IMR-90 (cell line): Measurements from ENCODE around the gene RGSL1. TPM values are rescaled to one million over a fixed set of nuclear protein-coding genes. Genes with fewer than 3 reads are reported as not detected.

Experiments
- ATAC-seq: fragments of 200-7000 bp; cut with Tn5 transposase; 2 replicates; pipeline ENCODE4 v1.9.1; 2020; ENCODE audit warnings: low read depth, mild to moderate bottlenecking, moderate library complexity
- BruUV-seq: library from RNA; stranded (reverse); fragments of 400-500 nt; replicated peaks from 2 replicates; lab custom pipeline; 2021; lab: Mats Ljungman, UMichigan
- CTCF ChIA-PET: fragments of 300-600 bp; formaldehyde crosslinking; extraction: SDS; loops from one replicate; lab custom pipeline; 2021; ENCODE audit warnings: antibody characterized with exemption; lab: Yijun Ruan, JAX
- POLR2A ChIA-PET: fragments of 300-600 bp; sonication (Branson Sonifier 250); formaldehyde crosslinking; loops from one replicate; lab custom pipeline; 2022; ENCODE audit warnings: antibody characterized with exemption; ENCODE audit not compliant: unreplicated experiment; lab: Charles Lee
- DNase-seq: peaks from one replicate; pipeline ENCODE4 v3.0.0; 2013
- H2AFZ ChIP-seq: replicated peaks from 2 replicates; pipeline ENCODE3; 2013; ENCODE audit warnings: low read length, mild to moderate bottlenecking; ENCODE audit not compliant: poor library complexity
- H2AK5ac ChIP-seq: 2 replicates; pipeline ENCODE4 v1.6.1; 2013; ENCODE audit warnings: low read depth, low read length, inconsistent platforms
- H2AK9ac ChIP-seq: replicated peaks from 2 replicates; pipeline ENCODE3; 2013; ENCODE audit warnings: mild to moderate bottlenecking, low read depth, low read length, moderate library complexity; ENCODE audit not compliant: poor library complexity
- H2BK120ac ChIP-seq: 2 replicates; pipeline ENCODE4 v1.6.1; 2013; ENCODE audit warnings: low read depth, low read length, inconsistent platforms
- H2BK15ac ChIP-seq: 3 replicates; pipeline ENCODE4 v1.6.1; 2013; ENCODE audit warnings: low read depth, low read length, inconsistent platforms
- H2BK20ac ChIP-seq: 2 replicates; pipeline ENCODE4 v1.6.1; 2013; ENCODE audit warnings: low read depth, mild to moderate bottlenecking, inconsistent platforms, low read length, moderate library complexity
- H2BK5ac ChIP-seq: 2 replicates; pipeline ENCODE4 v1.6.1; 2013; ENCODE audit warnings: mild to moderate bottlenecking, low read depth, low read length, inconsistent platforms; ENCODE audit not compliant: poor library complexity, severe bottlenecking
- H3K14ac ChIP-seq: replicated peaks from 2 replicates; pipeline ENCODE4 v1.6.1; 2013; ENCODE audit warnings: low read depth, low read length, inconsistent platforms
- H3K18ac ChIP-seq: 2 replicates; pipeline ENCODE4 v1.6.1; 2013; ENCODE audit warnings: low read depth, low read length, control low read depth
- H3K23ac ChIP-seq: 2 replicates; pipeline ENCODE4 v1.6.1; 2013; ENCODE audit warnings: low read depth, low read length, inconsistent platforms
- H3K27ac ChIP-seq: 2 replicates; pipeline ENCODE4 v1.5.1; 2013; ENCODE audit warnings: mild to moderate bottlenecking, control low read depth, low read length; ENCODE audit not compliant: insufficient read depth
- H3K27me3 ChIP-seq: 2 replicates; pipeline ENCODE4 v1.6.1; 2013; ENCODE audit warnings: low read length; ENCODE audit not compliant: control insufficient read depth, insufficient read depth
- H3K36me3 ChIP-seq: 2 replicates; pipeline ENCODE4 v1.6.1; 2013; ENCODE audit warnings: low read length, mixed read lengths; ENCODE audit not compliant: control insufficient read depth, insufficient read depth
- H3K4ac ChIP-seq: 2 replicates; pipeline ENCODE4 v1.6.1; 2013; ENCODE audit warnings: low read depth, low read length, inconsistent platforms
- H3K4me1 ChIP-seq: 2 replicates; pipeline ENCODE4 v1.6.1; 2013; ENCODE audit warnings: low read length, mixed read lengths; ENCODE audit not compliant: control insufficient read depth, insufficient read depth
- H3K4me2 ChIP-seq: 2 replicates; pipeline ENCODE4 v1.6.1; 2013; ENCODE audit warnings: low read depth, mild to moderate bottlenecking, control low read depth, low read length, moderate library complexity
- H3K4me3 ChIP-seq: 2 replicates; pipeline ENCODE4 v1.5.1; 2013; ENCODE audit warnings: low read depth, mild to moderate bottlenecking, control low read depth, low read length, moderate library complexity; ENCODE audit not compliant: insufficient read depth
- H3K56ac ChIP-seq: 2 replicates; pipeline ENCODE4 v1.6.1; 2013; ENCODE audit warnings: low read length, inconsistent platforms; ENCODE audit not compliant: insufficient read depth; ENCODE audit errors: extremely low read depth
- H3K79me1 ChIP-seq, 2 experiments: 2 replicates each; pipeline ENCODE4 v1.6.1; 2013; ENCODE audit warnings: low read length in 2 of 2, inconsistent platforms in 1 of 2, low read depth in 1 of 2
- H3K9ac ChIP-seq: 2 replicates; pipeline ENCODE4 v1.6.1; 2013; ENCODE audit warnings: low read depth, low read length, control low read depth
- H3K9me1 ChIP-seq: 2 replicates; pipeline ENCODE4 v1.6.1; 2013; ENCODE audit warnings: low read length, inconsistent platforms; ENCODE audit not compliant: insufficient read depth
- H3K9me3 ChIP-seq: 2 replicates; pipeline ENCODE4 v1.6.1; 2013; ENCODE audit warnings: low read length; ENCODE audit not compliant: control insufficient read depth, insufficient read depth
- H4K20me1 ChIP-seq: 2 replicates; pipeline ENCODE4 v1.6.1; 2013; ENCODE audit warnings: low read length, inconsistent platforms; ENCODE audit not compliant: insufficient read depth
- H4K5ac ChIP-seq: 2 replicates; pipeline ENCODE4 v1.6.1; 2013; ENCODE audit warnings: mild to moderate bottlenecking, low read depth, low read length, control low read depth
- H4K8ac ChIP-seq, 2 experiments: 2 replicates each; pipeline ENCODE4 v1.6.1; 2013; ENCODE audit warnings: low read depth in 2 of 2, low read length in 2 of 2, control low read depth in 1 of 2, inconsistent platforms in 1 of 2
- H4K91ac ChIP-seq: 2 replicates; pipeline ENCODE4 v1.6.1; 2013; ENCODE audit warnings: low read depth, low read length, inconsistent platforms; ENCODE audit not compliant: insufficient read depth
- BHLHE40 ChIP-seq: fragments of 150-350 bp; IDR thresholded peaks from 2 replicates; pipeline ENCODE4 v1.6.1; 2016; ENCODE audit warnings: mild to moderate bottlenecking, low read depth, low read length
- CEBPB ChIP-seq: IDR thresholded peaks from 2 replicates; pipeline ENCODE4 v1.6.1; 2012; ENCODE audit warnings: low read depth, low read length, improper control_type of control experiment
- CHD1 ChIP-seq: IDR thresholded peaks from 2 replicates; pipeline ENCODE4 v1.6.1; 2012; ENCODE audit warnings: low read depth, low read length, improper control_type of control experiment
- FOS ChIP-seq: fragments of 150-350 bp; IDR thresholded peaks from 2 replicates; pipeline ENCODE4 v1.6.1; 2016; ENCODE audit warnings: low read depth, low read length
- MAFK ChIP-seq: IDR thresholded peaks from 2 replicates; pipeline ENCODE4 v1.6.1; 2012; ENCODE audit warnings: low read depth, low read length, improper control_type of control experiment
- MAZ ChIP-seq: IDR thresholded peaks from 2 replicates; pipeline ENCODE4 v1.6.1; 2012; ENCODE audit warnings: low read depth, mild to moderate bottlenecking, low read length, improper control_type of control experiment, moderate library complexity, borderline replicate concordance
- MXI1 ChIP-seq: IDR thresholded peaks from 2 replicates; pipeline ENCODE4 v1.6.1; 2012; ENCODE audit warnings: low read depth, mild to moderate bottlenecking, low read length, moderate library complexity, borderline replicate concordance
- NFE2L2 ChIP-seq: fragments of 150-350 bp; IDR thresholded peaks from 2 replicates; pipeline ENCODE4 v1.6.1; 2016; ENCODE audit warnings: low read depth, mild to moderate bottlenecking, low read length
- POLR2A ChIP-seq: IDR thresholded peaks from 2 replicates; pipeline ENCODE4 v1.6.1; 2012; ENCODE audit warnings: mild to moderate bottlenecking, low read depth, low read length
- RAD21 ChIP-seq: IDR thresholded peaks from 2 replicates; pipeline ENCODE4 v1.6.1; 2012; ENCODE audit warnings: low read length, improper control_type of control experiment
- RFX5 ChIP-seq: IDR thresholded peaks from 2 replicates; pipeline ENCODE4 v1.8.0; 2012; ENCODE audit warnings: low read depth, mild to moderate bottlenecking, low read length, moderate library complexity
- SMC3 ChIP-seq: fragments of 150-350 bp; IDR thresholded peaks from 2 replicates; pipeline ENCODE4 v1.6.1; 2016; ENCODE audit warnings: low read depth, mild to moderate bottlenecking, antibody characterized with exemption, low read length, moderate library complexity
- WGBS, 2 experiments: methylation state at CpG; one replicate each; pipeline versions ENCODE4 v1.1.5 to v1.1.7; 2013; ENCODE audit warnings: missing lambda C conversion rate in 2 of 2; ENCODE audit not compliant: insufficient read length in 1 of 2; ENCODE audit errors: extremely low coverage in 2 of 2; 5-methylcytosine and 5-hydroxymethylcytosine counted together
- dilution Hi-C: fragments of 300-500 bp; cut with HindIII; formaldehyde crosslinking; loops from one replicate; pipeline ENCODE4 v1.14.3; 2018; ENCODE audit warnings: low sequenced_read_pairs; ENCODE audit not compliant: unreplicated experiment
- in situ Hi-C: fragments of 300-500 bp; cut with MboI; formaldehyde crosslinking; loops from 3 replicates; pipeline ENCODE4 v1.14.3; 2019; ENCODE audit warnings: low sequenced_read_pairs, inconsistent platforms, mixed read lengths
- intact Hi-C: fragments of 100-400 bp; cut with micrococcal nuclease; formaldehyde crosslinking; loops from 2 replicates; pipeline ENCODE4 v1.10.0; 2022
- polyA plus RNA-seq, 3 experiments: library from polyadenylated mRNA; depleted of rRNA; stranded (reverse); fragments of >200 nt; gene quantifications; 2 replicates each; pipeline ENCODE4 v1.2.3, GENCODE V29; 2012; ENCODE audit warnings: low replicate concordance in 1 of 3
- total RNA-seq: library from RNA; depleted of rRNA; stranded (reverse); fragments of >200 nt; gene quantifications from 2 replicates; pipeline ENCODE4 v1.2.3, GENCODE V29; 2012
- TF ChIP-seq, protein P1 (sequence below): fragments of 150-350 bp; IDR thresholded peaks from 2 replicates; pipeline ENCODE4 v1.6.1; 2017; ENCODE audit warnings: mild to moderate bottlenecking, antibody characterized with exemption, low read length, low read depth
- TF ChIP-seq, protein P2 (sequence below): conservative IDR thresholded peaks from 2 replicates; pipeline ENCODE4 v1.5.1; 2012; ENCODE audit warnings: mild to moderate bottlenecking, low read depth, low read length, improper control_type of control experiment
- TF ChIP-seq, protein P3 (sequence below): fragments of 150-350 bp; IDR thresholded peaks from 2 replicates; pipeline ENCODE4 v1.6.1; 2016; ENCODE audit warnings: low read depth, mild to moderate bottlenecking, low read length, moderate library complexity, borderline replicate concordance

Gene RGSL1
- total and polyA plus RNA-seq, 2 of the 4 experiments (the other 2 are of a cell fraction), result not detected

GRCh38 chr1:182413486-182413885, 36.5 kb upstream of the RGSL1 start:
- no peak overlapping the region for H4K8ac ChIP-seq
- no peak overlapping the region for H2AK5ac ChIP-seq
- no peaks in the 10 kb centered on the region for H3K79me1 ChIP-seq
- H3K9ac ChIP-seq, result no peak overlapping the region
- H3K56ac ChIP-seq, result no peak overlapping the region
- H3K14ac ChIP-seq, result no peak overlapping the region
- H3K9me1 ChIP-seq, result no peaks in the 10 kb centered on the region
- in situ Hi-C loops (no loop called here), intact Hi-C loops (no loop called here), dilution Hi-C loops (no loop called here)
- no peak for TF ChIP-seq NFE2L2
- no peak for TF ChIP-seq CHD1
- TF ChIP-seq, protein P1, sequence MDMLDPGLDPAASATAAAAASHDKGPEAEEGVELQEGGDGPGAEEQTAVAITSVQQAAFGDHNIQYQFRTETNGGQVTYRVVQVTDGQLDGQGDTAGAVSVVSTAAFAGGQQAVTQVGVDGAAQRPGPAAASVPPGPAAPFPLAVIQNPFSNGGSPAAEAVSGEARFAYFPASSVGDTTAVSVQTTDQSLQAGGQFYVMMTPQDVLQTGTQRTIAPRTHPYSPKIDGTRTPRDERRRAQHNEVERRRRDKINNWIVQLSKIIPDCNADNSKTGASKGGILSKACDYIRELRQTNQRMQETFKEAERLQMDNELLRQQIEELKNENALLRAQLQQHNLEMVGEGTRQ, result no peak
- no peak for TF ChIP-seq SMC3
- TF ChIP-seq FOS, result no peak
- TF ChIP-seq, protein P2, sequence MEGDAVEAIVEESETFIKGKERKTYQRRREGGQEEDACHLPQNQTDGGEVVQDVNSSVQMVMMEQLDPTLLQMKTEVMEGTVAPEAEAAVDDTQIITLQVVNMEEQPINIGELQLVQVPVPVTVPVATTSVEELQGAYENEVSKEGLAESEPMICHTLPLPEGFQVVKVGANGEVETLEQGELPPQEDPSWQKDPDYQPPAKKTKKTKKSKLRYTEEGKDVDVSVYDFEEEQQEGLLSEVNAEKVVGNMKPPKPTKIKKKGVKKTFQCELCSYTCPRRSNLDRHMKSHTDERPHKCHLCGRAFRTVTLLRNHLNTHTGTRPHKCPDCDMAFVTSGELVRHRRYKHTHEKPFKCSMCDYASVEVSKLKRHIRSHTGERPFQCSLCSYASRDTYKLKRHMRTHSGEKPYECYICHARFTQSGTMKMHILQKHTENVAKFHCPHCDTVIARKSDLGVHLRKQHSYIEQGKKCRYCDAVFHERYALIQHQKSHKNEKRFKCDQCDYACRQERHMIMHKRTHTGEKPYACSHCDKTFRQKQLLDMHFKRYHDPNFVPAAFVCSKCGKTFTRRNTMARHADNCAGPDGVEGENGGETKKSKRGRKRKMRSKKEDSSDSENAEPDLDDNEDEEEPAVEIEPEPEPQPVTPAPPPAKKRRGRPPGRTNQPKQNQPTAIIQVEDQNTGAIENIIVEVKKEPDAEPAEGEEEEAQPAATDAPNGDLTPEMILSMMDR, result no peak
- TF ChIP-seq MXI1, result no peak
- no peak for TF ChIP-seq CEBPB
- TF ChIP-seq MAFK, result no peak
- TF ChIP-seq MAZ, result no peak
- no peak for TF ChIP-seq POLR2A
- TF ChIP-seq, protein P3, sequence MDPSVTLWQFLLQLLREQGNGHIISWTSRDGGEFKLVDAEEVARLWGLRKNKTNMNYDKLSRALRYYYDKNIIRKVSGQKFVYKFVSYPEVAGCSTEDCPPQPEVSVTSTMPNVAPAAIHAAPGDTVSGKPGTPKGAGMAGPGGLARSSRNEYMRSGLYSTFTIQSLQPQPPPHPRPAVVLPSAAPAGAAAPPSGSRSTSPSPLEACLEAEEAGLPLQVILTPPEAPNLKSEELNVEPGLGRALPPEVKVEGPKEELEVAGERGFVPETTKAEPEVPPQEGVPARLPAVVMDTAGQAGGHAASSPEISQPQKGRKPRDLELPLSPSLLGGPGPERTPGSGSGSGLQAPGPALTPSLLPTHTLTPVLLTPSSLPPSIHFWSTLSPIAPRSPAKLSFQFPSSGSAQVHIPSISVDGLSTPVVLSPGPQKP, result no peak
- no peak for TF ChIP-seq RAD21
- no peak for TF ChIP-seq BHLHE40
- no peak for TF ChIP-seq RFX5
- H2AK9ac ChIP-seq, result no peak overlapping the region
- H2AFZ ChIP-seq, result peak overlapping the region; percentile 43
- no peak for DNase-seq
- no peak overlapping the region for H3K4ac ChIP-seq
- no peak overlapping the region for H2BK15ac ChIP-seq
- no peak overlapping the region for H2BK120ac ChIP-seq
- no peak overlapping the region for H2BK20ac ChIP-seq
- no peaks in the 10 kb centered on the region for H3K9me3 ChIP-seq
- no peak overlapping the region for H4K5ac ChIP-seq
- H3K27me3 ChIP-seq, result no peaks in the 10 kb centered on the region; the same call in 1 of the 2 replicates
- H3K18ac ChIP-seq, result no peak overlapping the region
- H3K36me3 ChIP-seq, result no peaks in the 10 kb centered on the region
- H2BK5ac ChIP-seq, result no peak overlapping the region
- no peaks in the 10 kb centered on the region for H3K4me1 ChIP-seq
- BruUV-seq, result no TSS peak
- POLR2A ChIA-PET, result no interaction called here
- no peak overlapping the region for H3K23ac ChIP-seq
- no peak overlapping the region for H3K27ac ChIP-seq
- H4K20me1 ChIP-seq, result no peaks in the 10 kb centered on the region
- no peak overlapping the region for H3K4me2 ChIP-seq
- H4K91ac ChIP-seq, result no peak overlapping the region
- H3K4me3 ChIP-seq, result no peak overlapping the region
- CTCF ChIA-PET, result interaction anchor here (0.6 to 1.5 kb wide), 2 partner anchors 17 to 260 kb away, joined by 3 read pairs; no protein-coding TSS in a partner anchor
- 60% methylated on average over 1 of the region's 3 CpGs; no CpG with 5 or more reads in 1 of the 2 experiments for WGBS, 2 experiments
- no peak for ATAC-seq
